MG63 (cell line): ENCODE measurements around the gene BRPF3. TPM values are rescaled to one million over a fixed set of nuclear protein-coding genes. Genes with fewer than 3 reads are reported as not detected.

ENCODE experiments used
- DNase-seq: peaks from one replicate; pipeline ENCODE4 v3.0.0-alpha.2; 2020
- H3K27me3 ChIP-seq: fragments of 250-450 bp; sonication (Bioruptor Pico); 2 replicates; pipeline ENCODE4 v1.5.1; 2020; ENCODE audit warnings: mild to moderate bottlenecking, moderate library complexity
- H3K36me3 ChIP-seq: fragments of 250-450 bp; sonication (Bioruptor Pico); 2 replicates; pipeline ENCODE4 v1.5.1; 2020; ENCODE audit warnings: mild to moderate bottlenecking, moderate library complexity
- H3K4me3 ChIP-seq: fragments of 250-450 bp; sonication (Bioruptor Pico); 2 replicates; pipeline ENCODE4 v1.5.1; 2020; ENCODE audit warnings: mild to moderate bottlenecking, moderate library complexity
- H3K9me3 ChIP-seq: fragments of 250-450 bp; sonication (Bioruptor Pico); 2 replicates; pipeline ENCODE4 v1.5.1; 2020; ENCODE audit warnings: mild to moderate bottlenecking, moderate library complexity
- total RNA-seq: library from RNA; depleted of rRNA; stranded (reverse); fragments of >200 nt; shearing (Covaris generic); gene quantifications from 2 replicates; pipeline ENCODE4 v1.2.3, GENCODE V29; 2014; ENCODE audit warnings: low replicate concordance; rRNA removed

The BRPF3 gene
- total RNA-seq, 1 experiment from 2014 or later = 6.9 TPM

DNA sequence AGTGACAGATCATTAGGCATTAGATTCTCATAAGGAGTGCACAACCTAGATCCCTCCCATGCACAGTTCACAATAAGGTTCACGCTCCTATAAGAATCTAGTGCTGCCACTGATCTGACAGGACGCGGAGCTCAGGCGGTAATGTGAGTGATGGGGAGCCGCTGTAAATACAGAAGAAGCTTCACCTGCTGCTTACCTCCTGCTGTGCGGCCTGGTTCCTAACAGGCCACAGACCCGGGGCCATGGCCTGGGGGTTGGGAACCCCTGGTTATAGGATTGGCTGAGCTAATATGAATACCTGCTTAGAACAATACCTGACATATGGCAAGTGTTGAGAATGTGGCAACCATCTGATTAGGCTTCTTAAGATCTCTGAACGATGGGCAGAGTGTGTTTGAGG is 75.7 kb downstream of the BRPF3 start:
- no peaks in the 10 kb centered on the region for H3K27me3 ChIP-seq
- DNase-seq = no peak
- no peaks in the 10 kb centered on the region for H3K36me3 ChIP-seq
- H3K9me3 ChIP-seq = no peaks in the 10 kb centered on the region
- no peak overlapping the region for H3K4me3 ChIP-seq

DNA sequence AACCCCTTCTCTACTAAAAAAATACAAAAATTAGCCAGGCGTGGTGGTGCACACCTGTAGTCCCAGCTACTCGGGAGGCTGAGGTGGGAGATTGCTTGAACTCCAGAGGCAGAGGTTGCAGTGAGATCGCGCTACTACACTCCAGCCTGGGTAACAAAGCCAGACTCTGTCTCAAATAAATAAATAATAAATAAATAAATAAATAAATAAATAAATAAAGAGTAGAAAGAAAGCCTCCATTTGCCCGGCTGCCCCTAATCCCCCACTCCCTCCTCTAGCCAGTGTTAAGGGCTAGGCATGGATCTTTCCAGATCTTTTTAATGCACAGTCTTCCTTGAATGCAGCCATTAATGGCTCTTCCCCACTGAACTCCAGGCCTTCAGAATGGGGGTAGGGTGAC is 76.5 kb downstream of the BRPF3 start:
- Histone ChIP-seq H3K27me3 (no peaks in the 10 kb centered on the region), H3K36me3 (no peaks in the 10 kb centered on the region), H3K9me3 (no peaks in the 10 kb centered on the region), H3K4me3 (no peak overlapping the region)
- no peak for DNase-seq

GRCh38 chr6:36273802-36274514 is 77.4 kb downstream of the BRPF3 start:
- no peaks in the 10 kb centered on the region for H3K9me3 ChIP-seq

DNA sequence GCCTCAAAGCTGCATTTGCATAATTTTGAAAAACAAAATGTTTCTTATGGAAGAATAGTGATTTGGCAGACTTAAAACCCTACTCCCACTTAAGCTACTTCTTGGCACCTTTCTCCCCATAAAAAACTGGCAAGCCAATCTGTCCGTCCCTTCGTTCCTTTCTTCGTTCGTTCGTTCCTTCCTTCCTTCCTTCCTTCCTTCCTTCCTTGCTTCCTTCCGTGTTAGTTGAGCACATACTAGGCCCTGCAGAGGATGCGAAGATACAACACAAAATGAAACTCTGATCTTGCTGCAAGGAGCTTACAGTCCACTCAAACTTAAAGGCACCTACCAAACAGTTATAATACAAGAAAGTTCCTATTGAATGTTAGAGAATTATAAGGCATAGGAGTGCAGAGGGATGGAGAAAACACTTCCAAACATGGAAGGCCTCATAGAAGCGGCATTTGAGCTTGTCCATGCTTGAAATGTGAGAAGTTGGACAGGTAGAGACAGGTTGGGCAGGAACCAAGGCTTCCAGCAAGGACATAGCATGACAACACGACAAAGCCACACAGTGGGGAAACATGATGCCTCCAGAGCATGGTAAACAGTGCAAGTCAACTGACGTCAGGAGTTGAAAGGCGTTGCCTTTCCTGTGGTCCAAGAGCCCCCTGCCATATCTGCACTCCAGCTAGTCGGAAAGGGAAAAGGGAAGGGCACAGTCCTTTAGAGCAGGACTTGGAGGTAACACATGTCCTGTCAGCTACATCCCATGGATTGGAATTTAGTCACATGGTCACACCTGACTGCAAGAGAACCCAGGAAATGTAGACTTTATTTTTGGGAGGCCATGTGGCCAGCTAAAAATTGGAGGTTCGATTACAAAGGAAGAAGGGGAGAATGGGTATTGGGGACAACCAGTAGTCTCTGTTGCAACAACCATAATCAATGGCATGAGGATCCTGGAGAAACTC is 80.3 kb downstream of the BRPF3 start:
- no peak for DNase-seq
- H3K36me3 ChIP-seq = no peaks in the 10 kb centered on the region
- peaks cover 3% of the 10 kb centered on the region; the same call in 1 of the 2 replicates for H3K27me3 ChIP-seq
- no peak overlapping the region for H3K4me3 ChIP-seq
- H3K9me3 ChIP-seq = no peaks in the 10 kb centered on the region

More at GRCh38 chr6:36273802-36274514, 77.4 kb downstream of the BRPF3 start:
- no peak for DNase-seq
- H3K36me3 ChIP-seq = no peaks in the 10 kb centered on the region
- no peak overlapping the region for H3K4me3 ChIP-seq
- no peaks in the 10 kb centered on the region for H3K27me3 ChIP-seq

- Histone ChIP-seq H3K36me3 (no peaks in the 10 kb centered on the region), H3K9me3 (no peaks in the 10 kb centered on the region), H3K27me3 (peaks cover 3% of the 10 kb centered on the region; the same call in 1 of the 2 replicates), H3K4me3 (no peak overlapping the region)
- no peak for DNase-seq
Observed at GRCh38 chr6:36277946-36278470, 81.5 kb downstream of the BRPF3 start.

DNA sequence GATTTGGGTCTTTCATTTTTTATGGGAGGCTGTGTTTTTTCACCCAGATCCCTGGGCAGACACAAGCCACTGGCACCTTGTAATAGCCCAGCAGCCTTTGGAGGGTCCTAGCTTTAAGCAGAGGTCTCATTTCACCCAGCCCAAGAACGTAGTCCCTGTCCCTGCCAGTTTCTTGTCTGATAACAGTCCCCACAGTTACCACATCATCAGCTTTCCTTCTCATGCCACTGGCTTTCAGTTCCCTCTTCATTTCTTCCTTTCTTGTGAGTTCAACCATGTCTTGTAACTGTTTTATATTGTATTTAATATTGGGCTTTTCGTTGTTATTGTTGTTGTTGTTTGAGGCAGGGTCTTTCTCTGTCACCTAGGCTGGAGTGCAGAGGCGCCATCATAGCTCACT is 83.9 kb downstream of the BRPF3 start:
- no peaks in the 10 kb centered on the region for H3K9me3 ChIP-seq
- no peak overlapping the region for H3K4me3 ChIP-seq
- no peak for DNase-seq
- H3K36me3 ChIP-seq = no peaks in the 10 kb centered on the region
- H3K27me3 ChIP-seq = peaks cover 3% of the 10 kb centered on the region; the same call in 1 of the 2 replicates

DNA sequence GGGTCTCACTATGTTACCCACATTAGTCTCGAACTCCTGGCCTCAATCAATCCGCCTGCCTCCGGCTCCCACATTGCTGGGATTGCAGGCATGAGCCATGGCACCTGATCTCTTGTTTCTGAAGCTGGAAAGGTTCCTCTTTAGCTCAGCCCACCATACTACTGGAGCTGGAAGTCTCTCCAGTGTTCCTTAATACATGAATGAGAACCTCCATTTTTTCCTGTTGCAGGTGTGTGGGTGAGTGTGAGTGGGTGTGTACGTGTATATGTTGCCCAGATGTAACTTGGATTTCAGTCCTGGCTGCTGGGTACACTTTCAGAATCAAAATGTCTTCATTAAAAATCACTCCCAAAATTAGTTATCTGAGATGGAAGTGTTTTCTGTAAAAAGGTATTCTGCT is 84.4 kb downstream of the BRPF3 start:
- no peak overlapping the region for H3K4me3 ChIP-seq
- no peaks in the 10 kb centered on the region for H3K36me3 ChIP-seq
- H3K9me3 ChIP-seq = no peaks in the 10 kb centered on the region
- H3K27me3 ChIP-seq = peaks cover 3% of the 10 kb centered on the region; the same call in 1 of the 2 replicates
- DNase-seq = no peak

Other genes with a start within 250 kb of the BRPF3 start
- gene SLC26A8, start 172.1 kb upstream of the BRPF3 start, total RNA-seq = not detected in 2 replicates
- 24.7 and 28.6 TPM in 2 replicates for gene MAPK14, start 168.9 kb upstream of the BRPF3 start, total RNA-seq
- 0.37 and 0.99 TPM in 2 replicates for gene MAPK13, start 66.2 kb upstream of the BRPF3 start, total RNA-seq
- not detected in 2 replicates for gene PNPLA1, start 73.3 kb downstream of the BRPF3 start, total RNA-seq
- not detected in 2 replicates for gene BNIP5, start 140.1 kb downstream of the BRPF3 start, total RNA-seq
- 0.82 TPM in 1 of 2 replicates, not detected in the other for gene ETV7, start 190.9 kb downstream of the BRPF3 start, total RNA-seq
- not detected in 2 replicates for gene PXT1, start 246.1 kb downstream of the BRPF3 start, total RNA-seq
- gene KCTD20, start 246.3 kb downstream of the BRPF3 start, total RNA-seq = 41.0 and 61.1 TPM in 2 replicates